Measurements from ENCODE around the gene PRXL2C. TPM values are rescaled to one million over a fixed set of nuclear protein-coding genes. Genes with fewer than 3 reads are reported as not detected.

The PRXL2C gene
- polyA plus RNA-seq, 1 of the 3 experiments (the other 2 are of a cell fraction) = 8.4 TPM

DNA sequence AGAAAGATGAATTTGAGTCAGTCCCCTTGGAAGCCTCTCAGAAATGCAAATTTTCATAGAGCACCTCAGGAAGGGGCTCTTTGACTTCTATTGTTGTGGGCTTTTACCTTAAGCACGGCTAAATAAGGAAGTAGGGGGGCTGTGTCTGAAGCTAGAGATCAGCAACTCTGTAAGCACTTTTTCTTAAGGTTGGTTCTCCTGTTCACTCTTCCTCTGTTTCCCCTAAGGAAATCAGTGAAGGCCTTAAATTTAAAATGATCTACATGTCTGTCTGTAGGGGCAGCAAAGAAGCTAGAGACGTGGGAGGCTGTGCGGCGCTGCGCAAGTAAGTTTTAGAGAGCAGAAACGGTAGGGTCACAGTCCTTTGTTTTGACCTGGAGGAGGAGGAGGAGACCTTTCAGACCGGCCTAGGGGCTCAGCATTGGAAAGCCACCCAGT lies 34.3 kb downstream of the PRXL2C start:
- H3K27me3 ChIP-seq (ENCODE audit: insufficient read depth) = no peaks in the 10 kb centered on the region
- H3K36me3 ChIP-seq (replicated peaks in 1 of 2; ENCODE audit: control insufficient read depth in 1 of 2, insufficient read depth in 2 of 2, low read length in 1 of 2) = no peaks in the 10 kb centered on the region
- peaks cover 10% of the 10 kb centered on the region for H4K20me1 ChIP-seq (ENCODE audit: insufficient read depth)
- H3K4me1 ChIP-seq (ENCODE audit: control insufficient read depth in 1 of 2, insufficient read depth in 2 of 2, low read depth in 1 of 2, low read length in 1 of 2) = peaks cover 0 to 11% of the 10 kb centered on the region in 2 experiments; a peak in 1 of 4 replicates
- H3K4me2 ChIP-seq = no peak overlapping the region
- whole genome bisulfite sequencing (ENCODE audit: low lambda C conversion rate) = 85% methylated on average over 7 of the region's 7 CpGs
- POLR2A ChIA-PET = no interaction called here
- H2AFZ ChIP-seq (ENCODE audit: low read depth) = peak overlapping the region; percentile 93; the same call in 1 of the 2 replicates
- peaks cover 16% of the 10 kb centered on the region for H3F3A ChIP-seq (replicated peaks; ENCODE audit: insufficient read depth)
- H3K9me2 ChIP-seq = no peaks in the 10 kb centered on the region
- no peak overlapping the region for H3K27ac ChIP-seq (ENCODE audit: low read depth in 2 of 2, low read length in 1 of 2)
- no peak overlapping the region for H3K4me3 ChIP-seq (ENCODE audit: low read depth in 2 of 2, low read length in 1 of 2)
- peaks cover 29% of the 10 kb centered on the region for H3K79me2 ChIP-seq (ENCODE audit: insufficient read depth)
- no peaks in the 10 kb centered on the region for H3K9me3 ChIP-seq
- no peak for DNase-seq
- H3K9ac ChIP-seq = no peak overlapping the region
- no peak for TF ChIP-seq ELF1 (IDR thresholded peaks at IDR 0.05)
- TF ChIP-seq, protein P1, sequence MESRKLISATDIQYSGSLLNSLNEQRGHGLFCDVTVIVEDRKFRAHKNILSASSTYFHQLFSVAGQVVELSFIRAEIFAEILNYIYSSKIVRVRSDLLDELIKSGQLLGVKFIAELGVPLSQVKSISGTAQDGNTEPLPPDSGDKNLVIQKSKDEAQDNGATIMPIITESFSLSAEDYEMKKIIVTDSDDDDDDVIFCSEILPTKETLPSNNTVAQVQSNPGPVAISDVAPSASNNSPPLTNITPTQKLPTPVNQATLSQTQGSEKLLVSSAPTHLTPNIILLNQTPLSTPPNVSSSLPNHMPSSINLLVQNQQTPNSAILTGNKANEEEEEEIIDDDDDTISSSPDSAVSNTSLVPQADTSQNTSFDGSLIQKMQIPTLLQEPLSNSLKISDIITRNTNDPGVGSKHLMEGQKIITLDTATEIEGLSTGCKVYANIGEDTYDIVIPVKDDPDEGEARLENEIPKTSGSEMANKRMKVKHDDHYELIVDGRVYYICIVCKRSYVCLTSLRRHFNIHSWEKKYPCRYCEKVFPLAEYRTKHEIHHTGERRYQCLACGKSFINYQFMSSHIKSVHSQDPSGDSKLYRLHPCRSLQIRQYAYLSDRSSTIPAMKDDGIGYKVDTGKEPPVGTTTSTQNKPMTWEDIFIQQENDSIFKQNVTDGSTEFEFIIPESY (IDR thresholded peaks at IDR 0.05; ENCODE audit: borderline replicate concordance, low read depth) = no peak
- TF ChIP-seq, protein P2, sequence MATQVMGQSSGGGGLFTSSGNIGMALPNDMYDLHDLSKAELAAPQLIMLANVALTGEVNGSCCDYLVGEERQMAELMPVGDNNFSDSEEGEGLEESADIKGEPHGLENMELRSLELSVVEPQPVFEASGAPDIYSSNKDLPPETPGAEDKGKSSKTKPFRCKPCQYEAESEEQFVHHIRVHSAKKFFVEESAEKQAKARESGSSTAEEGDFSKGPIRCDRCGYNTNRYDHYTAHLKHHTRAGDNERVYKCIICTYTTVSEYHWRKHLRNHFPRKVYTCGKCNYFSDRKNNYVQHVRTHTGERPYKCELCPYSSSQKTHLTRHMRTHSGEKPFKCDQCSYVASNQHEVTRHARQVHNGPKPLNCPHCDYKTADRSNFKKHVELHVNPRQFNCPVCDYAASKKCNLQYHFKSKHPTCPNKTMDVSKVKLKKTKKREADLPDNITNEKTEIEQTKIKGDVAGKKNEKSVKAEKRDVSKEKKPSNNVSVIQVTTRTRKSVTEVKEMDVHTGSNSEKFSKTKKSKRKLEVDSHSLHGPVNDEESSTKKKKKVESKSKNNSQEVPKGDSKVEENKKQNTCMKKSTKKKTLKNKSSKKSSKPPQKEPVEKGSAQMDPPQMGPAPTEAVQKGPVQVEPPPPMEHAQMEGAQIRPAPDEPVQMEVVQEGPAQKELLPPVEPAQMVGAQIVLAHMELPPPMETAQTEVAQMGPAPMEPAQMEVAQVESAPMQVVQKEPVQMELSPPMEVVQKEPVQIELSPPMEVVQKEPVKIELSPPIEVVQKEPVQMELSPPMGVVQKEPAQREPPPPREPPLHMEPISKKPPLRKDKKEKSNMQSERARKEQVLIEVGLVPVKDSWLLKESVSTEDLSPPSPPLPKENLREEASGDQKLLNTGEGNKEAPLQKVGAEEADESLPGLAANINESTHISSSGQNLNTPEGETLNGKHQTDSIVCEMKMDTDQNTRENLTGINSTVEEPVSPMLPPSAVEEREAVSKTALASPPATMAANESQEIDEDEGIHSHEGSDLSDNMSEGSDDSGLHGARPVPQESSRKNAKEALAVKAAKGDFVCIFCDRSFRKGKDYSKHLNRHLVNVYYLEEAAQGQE (IDR thresholded peaks at IDR 0.05; ENCODE audit: low read depth, low read length) = no peak
- TF ChIP-seq EZH2phosphoT487 (IDR thresholded peaks at IDR 0.05; ENCODE audit: borderline replicate concordance, low read depth) = no peak
- TF ChIP-seq CHD2 (IDR thresholded peaks at IDR 0.05; ENCODE audit: low read length, partially characterized antibody) = no peak
- no peak for TF ChIP-seq GABPA (IDR thresholded peaks at IDR 0.05; ENCODE audit: low read depth)
- TF ChIP-seq, protein P3, sequence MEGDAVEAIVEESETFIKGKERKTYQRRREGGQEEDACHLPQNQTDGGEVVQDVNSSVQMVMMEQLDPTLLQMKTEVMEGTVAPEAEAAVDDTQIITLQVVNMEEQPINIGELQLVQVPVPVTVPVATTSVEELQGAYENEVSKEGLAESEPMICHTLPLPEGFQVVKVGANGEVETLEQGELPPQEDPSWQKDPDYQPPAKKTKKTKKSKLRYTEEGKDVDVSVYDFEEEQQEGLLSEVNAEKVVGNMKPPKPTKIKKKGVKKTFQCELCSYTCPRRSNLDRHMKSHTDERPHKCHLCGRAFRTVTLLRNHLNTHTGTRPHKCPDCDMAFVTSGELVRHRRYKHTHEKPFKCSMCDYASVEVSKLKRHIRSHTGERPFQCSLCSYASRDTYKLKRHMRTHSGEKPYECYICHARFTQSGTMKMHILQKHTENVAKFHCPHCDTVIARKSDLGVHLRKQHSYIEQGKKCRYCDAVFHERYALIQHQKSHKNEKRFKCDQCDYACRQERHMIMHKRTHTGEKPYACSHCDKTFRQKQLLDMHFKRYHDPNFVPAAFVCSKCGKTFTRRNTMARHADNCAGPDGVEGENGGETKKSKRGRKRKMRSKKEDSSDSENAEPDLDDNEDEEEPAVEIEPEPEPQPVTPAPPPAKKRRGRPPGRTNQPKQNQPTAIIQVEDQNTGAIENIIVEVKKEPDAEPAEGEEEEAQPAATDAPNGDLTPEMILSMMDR (IDR thresholded peaks at IDR 0.05) = no peak
- TF ChIP-seq, protein P4, sequence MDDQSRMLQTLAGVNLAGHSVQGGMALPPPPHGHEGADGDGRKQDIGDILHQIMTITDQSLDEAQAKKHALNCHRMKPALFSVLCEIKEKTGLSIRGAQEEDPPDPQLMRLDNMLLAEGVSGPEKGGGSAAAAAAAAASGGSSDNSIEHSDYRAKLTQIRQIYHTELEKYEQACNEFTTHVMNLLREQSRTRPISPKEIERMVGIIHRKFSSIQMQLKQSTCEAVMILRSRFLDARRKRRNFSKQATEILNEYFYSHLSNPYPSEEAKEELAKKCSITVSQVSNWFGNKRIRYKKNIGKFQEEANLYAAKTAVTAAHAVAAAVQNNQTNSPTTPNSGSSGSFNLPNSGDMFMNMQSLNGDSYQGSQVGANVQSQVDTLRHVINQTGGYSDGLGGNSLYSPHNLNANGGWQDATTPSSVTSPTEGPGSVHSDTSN (IDR thresholded peaks at IDR 0.05) = no peak
- TF ChIP-seq RAD21 (IDR thresholded peaks at IDR 0.05; ENCODE audit: low read length) = no peak
- TF ChIP-seq POLR2AphosphoS5 (IDR thresholded peaks at IDR 0.05; ENCODE audit: low read depth, low read length) = no peak
- CTCF ChIA-PET = interaction anchor here (1.1 kb wide), 1 partner anchor 134 kb away, joined by 3 read pairs; no protein-coding TSS in a partner anchor
